HCEC 1CT (cell line): ENCODE measurements around the gene NFASC.

Experiments
- DNase-seq: peaks from one replicate; pipeline ENCODE4 v3.0.0-alpha.2; 2017

NFASC gene

GRCh38 chr1:204962742-204963632, 92.3 kb downstream of the NFASC start:
- DNase-seq: no peak

- no peak for DNase-seq
These were observed 96.8 kb downstream of the NFASC start for GRCh38 chr1:204967451-204967850.

- no peak for DNase-seq
These were observed 97.5 kb downstream of the NFASC start for GRCh38 chr1:204968135-204968534.

- DNase-seq: no peak
These were observed 98.3 kb downstream of the NFASC start for GRCh38 chr1:204968951-204969350.

GRCh38 chr1:204970937-204971336, 100.3 kb downstream of the NFASC start:
- no peak for DNase-seq

GRCh38 chr1:204971517-204972336, 101.1 kb downstream of the NFASC start:
- DNase-seq: peak; percentile 58

- DNase-seq: peak; percentile 19
These were observed 101.8 kb downstream of the NFASC start for GRCh38 chr1:204972426-204972825.

- DNase-seq: no peak
These were observed 102.8 kb downstream of the NFASC start for GRCh38 chr1:204973449-204973848.

- DNase-seq: no peak
These were observed 103.7 kb downstream of the NFASC start for GRCh38 chr1:204974327-204974726.

- no peak for DNase-seq
These were observed 104.4 kb downstream of the NFASC start for GRCh38 chr1:204975021-204975420.

GRCh38 chr1:204975568-204976235, 105.0 kb downstream of the NFASC start:
- DNase-seq: peak; percentile 9

- DNase-seq: no peak
These were observed 106.0 kb downstream of the NFASC start for GRCh38 chr1:204976646-204977045.

- no peak for DNase-seq
These were observed 106.7 kb downstream of the NFASC start for GRCh38 chr1:204977318-204977717.

GRCh38 chr1:204978782-204979181, 108.1 kb downstream of the NFASC start:
- no peak for DNase-seq

GRCh38 chr1:204979306-204979705, 108.6 kb downstream of the NFASC start:
- DNase-seq: no peak

- no peak for DNase-seq
These were observed 109.4 kb downstream of the NFASC start for GRCh38 chr1:204979891-204980649.

GRCh38 chr1:204980840-204981405, 110.3 kb downstream of the NFASC start:
- DNase-seq: no peak

GRCh38 chr1:204983136-204983535, 112.5 kb downstream of the NFASC start:
- DNase-seq: no peak

- DNase-seq: no peak
These were observed 113.2 kb downstream of the NFASC start for GRCh38 chr1:204983881-204984280.

GRCh38 chr1:204984499-204984898, 113.8 kb downstream of the NFASC start:
- no peak for DNase-seq

- no peak for DNase-seq
These were observed 115.5 kb downstream of the NFASC start for GRCh38 chr1:204986181-204986580.

GRCh38 chr1:204987689-204988088, 117.0 kb downstream of the NFASC start:
- no peak for DNase-seq
